OCI-LY1 (cell line): Measurements from ENCODE around the gene PRMT7.

ENCODE experiments used
- H2AFZ ChIP-seq: fragments of 200-600 bp; sonication (generic), shearing (Covaris generic); 2 replicates; pipeline ENCODE4 v1.6.0; 2014; ENCODE audit warnings: antibody characterized with exemption, mild to moderate bottlenecking, low read length
- H3F3A ChIP-seq: fragments of 200-600 bp; sonication (generic), shearing (Covaris generic); 2 replicates; pipeline ENCODE4 v1.6.0; 2014; ENCODE audit warnings: mild to moderate bottlenecking, antibody characterized with exemption, low read length, moderate library complexity; ENCODE audit not compliant: insufficient read depth
- H3K27ac ChIP-seq: fragments of 200-600 bp; sonication (generic); 2 replicates; pipeline ENCODE4 v1.5.1; 2014; ENCODE audit warnings: low read length, mixed run types, mild to moderate bottlenecking, low read depth; ENCODE audit not compliant: poor library complexity, severe bottlenecking
- H3K27me3 ChIP-seq: fragments of 200-600 bp; sonication (generic); 2 replicates; pipeline ENCODE4 v1.6.0; 2014; ENCODE audit warnings: antibody characterized with exemption, mild to moderate bottlenecking, low read length, moderate library complexity; ENCODE audit not compliant: insufficient read depth
- H3K36me3 ChIP-seq: fragments of 200-600 bp; sonication (generic); 2 replicates; pipeline ENCODE4 v1.6.1; 2014; ENCODE audit warnings: mild to moderate bottlenecking, antibody characterized with exemption, low read length, moderate library complexity, mixed read lengths; ENCODE audit not compliant: insufficient read depth
- H3K4me1 ChIP-seq: fragments of 200-600 bp; sonication (generic); 2 replicates; pipeline ENCODE4 v1.5.1; 2014; ENCODE audit warnings: mild to moderate bottlenecking, low read length, moderate library complexity; ENCODE audit not compliant: insufficient read depth, severe bottlenecking
- H3K4me2 ChIP-seq: fragments of 200-600 bp; sonication (generic), shearing (Covaris generic); 2 replicates; pipeline ENCODE4 v1.6.1; 2014; ENCODE audit warnings: low read length
- H3K4me3 ChIP-seq: fragments of 200-600 bp; sonication (generic); 2 replicates; pipeline ENCODE4 v1.5.1; 2014; ENCODE audit warnings: low read length, low read depth, mild to moderate bottlenecking, mixed read lengths; ENCODE audit not compliant: poor library complexity, severe bottlenecking
- H3K79me2 ChIP-seq: fragments of 200-600 bp; shearing (Covaris generic); 2 replicates; pipeline ENCODE4 v1.6.1; 2016; ENCODE audit warnings: mixed run types, low read length, mixed read lengths; ENCODE audit not compliant: insufficient read depth
- H3K9ac ChIP-seq: fragments of 200-600 bp; sonication (generic), shearing (Covaris generic); 2 replicates; pipeline ENCODE4 v1.6.1; 2014; ENCODE audit warnings: mild to moderate bottlenecking, low read length, mixed read lengths
- H3K9me2 ChIP-seq: fragments of 200-600 bp; sonication (generic), shearing (Covaris generic); 2 replicates; pipeline ENCODE4 v1.6.1; 2014; ENCODE audit warnings: low read depth, mild to moderate bottlenecking, low read length, mixed read lengths
- H3K9me3 ChIP-seq: fragments of 200-600 bp; shearing (Covaris generic); 2 replicates; pipeline ENCODE4 v1.6.1; 2014; ENCODE audit warnings: low read length, mixed read lengths
- H4K20me1 ChIP-seq: fragments of 200-600 bp; sonication (generic), shearing (Covaris generic); 2 replicates; pipeline ENCODE4 v1.6.0; 2016; ENCODE audit warnings: mild to moderate bottlenecking, low read length; ENCODE audit not compliant: insufficient read depth
- CTCF ChIP-seq: fragments of 200-600 bp; sonication (generic), shearing (Covaris generic); IDR thresholded peaks from 2 replicates; pipeline ENCODE4 v1.5.1; 2017; ENCODE audit warnings: mild to moderate bottlenecking, antibody characterized with exemption, low read length, moderate library complexity, mixed read lengths
- EZH2 ChIP-seq: fragments of 200-600 bp; sonication (generic), shearing (Covaris generic); IDR thresholded peaks from 2 replicates; pipeline ENCODE4 v1.8.0; 2017; ENCODE audit warnings: borderline replicate concordance, mixed run types, mild to moderate bottlenecking, antibody characterized with exemption, low read length, moderate library complexity, mixed read lengths

Gene PRMT7

GRCh38 chr16:68296693-68297092, 14.1 kb upstream of the PRMT7 start:
- H3K36me3 ChIP-seq: peaks cover 97% of the 10 kb centered on the region

GRCh38 chr16:68297908-68298307, 12.9 kb upstream of the PRMT7 start:
- Histone ChIP-seq H3K9me2 (no peaks in the 10 kb centered on the region), H4K20me1 (no peaks in the 10 kb centered on the region), H3K27ac (no peak overlapping the region), H3K9ac (no peak overlapping the region), H3K9me3 (no peaks in the 10 kb centered on the region), H3K4me3 (no peak overlapping the region), H3K36me3 (peaks cover 98% of the 10 kb centered on the region), H2AFZ (no peak overlapping the region), H3K4me1 (no peaks in the 10 kb centered on the region), H3K4me2 (no peak overlapping the region), H3K79me2 (no peaks in the 10 kb centered on the region), H3K27me3 (no peaks in the 10 kb centered on the region), H3F3A (peaks cover 3% of the 10 kb centered on the region; the same call in 1 of the 2 replicates)
- TF ChIP-seq CTCF: no peak
- no peak for TF ChIP-seq EZH2

More at GRCh38 chr16:68296693-68297092, 14.1 kb upstream of the PRMT7 start:
- Histone ChIP-seq H3K4me1 (no peaks in the 10 kb centered on the region), H4K20me1 (no peaks in the 10 kb centered on the region), H3K9ac (no peak overlapping the region), H3K27ac (no peak overlapping the region), H3K27me3 (no peaks in the 10 kb centered on the region), H3K79me2 (no peaks in the 10 kb centered on the region), H3F3A (peaks cover 1% of the 10 kb centered on the region; the same call in 1 of the 2 replicates), H3K4me2 (no peak overlapping the region), H3K9me2 (no peaks in the 10 kb centered on the region), H3K4me3 (no peak overlapping the region), H2AFZ (no peak overlapping the region), H3K9me3 (no peaks in the 10 kb centered on the region)
- TF ChIP-seq CTCF: no peak
- TF ChIP-seq EZH2: no peak

- Histone ChIP-seq H3K9ac (no peak overlapping the region), H3K4me2 (no peak overlapping the region), H2AFZ (no peak overlapping the region), H3K27me3 (no peaks in the 10 kb centered on the region), H3K27ac (no peak overlapping the region), H3K9me3 (no peaks in the 10 kb centered on the region), H3K4me3 (no peak overlapping the region), H3K4me1 (no peaks in the 10 kb centered on the region), H3K79me2 (no peaks in the 10 kb centered on the region), H3F3A (peaks cover 3% of the 10 kb centered on the region; the same call in 1 of the 2 replicates), H3K36me3 (peaks cover 99% of the 10 kb centered on the region), H4K20me1 (no peaks in the 10 kb centered on the region), H3K9me2 (no peaks in the 10 kb centered on the region)
- TF ChIP-seq CTCF (no peak), EZH2 (no peak)
These were observed 12.5 kb upstream of the PRMT7 start for GRCh38 chr16:68298312-68298711.
